ENCODE results near the gene PTMA. TPM values are rescaled to one million over a fixed set of nuclear protein-coding genes. Genes with fewer than 3 reads are reported as not detected.

Gene PTMA

DNA sequence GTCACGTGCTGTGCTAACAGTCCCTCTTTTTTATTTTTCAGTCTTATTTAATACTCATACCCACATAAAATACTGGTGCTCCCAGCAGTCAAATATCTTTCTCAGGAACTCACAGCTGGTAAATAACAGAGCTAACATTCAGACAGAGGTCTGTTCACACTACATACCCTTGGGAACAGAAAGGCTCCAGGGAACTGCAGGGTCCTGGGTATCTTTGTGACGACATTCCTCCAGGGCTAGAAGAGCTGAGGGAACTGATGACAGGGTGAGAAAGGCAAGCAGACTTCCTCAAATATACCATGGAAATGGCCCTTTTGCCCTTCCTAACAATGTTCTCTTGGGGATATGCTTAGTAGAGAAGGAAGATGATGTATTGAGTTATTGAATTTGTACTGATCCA is 53.4 kb downstream of the PTMA start:
- no peak overlapping the region for H3K4me2 ChIP-seq (ENCODE audit: low read length)
- no peaks in the 10 kb centered on the region for H3K9me3 ChIP-seq (replicated peaks; ENCODE audit: low read length)
- H3K4me1 ChIP-seq (ENCODE audit: control insufficient read depth, insufficient read depth, low read length) = no peaks in the 10 kb centered on the region
- no peaks in the 10 kb centered on the region for H3K27me3 ChIP-seq (ENCODE audit: control insufficient read depth, insufficient read depth, low read length)
- H3K4me3 ChIP-seq (ENCODE audit: low read length) = no peak overlapping the region
- H3K36me3 ChIP-seq (ENCODE audit: insufficient read depth, low read length) = no peaks in the 10 kb centered on the region
- H3K9ac ChIP-seq (ENCODE audit: low read depth, low read length) = no peak overlapping the region

Small RNA genes lying within 50 kb of the gene (small RNA-seq; reads per million reads assigned to genes)
- not detected for gene RF00015
